GM12878 (cell line): ENCODE data around the gene GPR39. TPM values are rescaled to one million over a fixed set of nuclear protein-coding genes. Genes with fewer than 3 reads are reported as not detected.

Experiments
- ATAC-seq: fragments of 200-7000 bp; cut with Tn5 transposase; 3 replicates; pipeline ENCODE4 v1.9.1; 2020; ENCODE audit warnings: mild to moderate bottlenecking, moderate library complexity
- BruUV-seq: library from RNA; stranded (reverse); fragments of 400-500 nt; replicated peaks from 2 replicates; lab custom pipeline; 2021; lab: Mats Ljungman, UMichigan
- CTCF ChIA-PET: fragments of 300-600 bp; sonication (Branson Sonifier 250); formaldehyde crosslinking; extraction: SDS; loops from one replicate; lab custom pipeline; 2021; ENCODE audit warnings: inconsistent platforms; lab: Yijun Ruan, JAX
- POLR2A ChIA-PET: fragments of 350-600 bp; formaldehyde crosslinking; extraction: SDS; loops from one replicate; lab custom pipeline; 2021; ENCODE audit warnings: inconsistent platforms; lab: Charles Lee
- RAD21 ChIA-PET: fragments of 300-600 bp; sonication (Branson Sonifier 250); formaldehyde crosslinking; loops from one replicate; lab custom pipeline; 2023; ENCODE audit warnings: antibody characterized with exemption; ENCODE audit not compliant: unreplicated experiment; lab: Charles Lee
- SMC1A ChIA-PET: fragments of 300-600 bp; sonication (Branson Sonifier 250); formaldehyde crosslinking; loops from one replicate; lab custom pipeline; 2023; ENCODE audit not compliant: unreplicated experiment, uncharacterized antibody; lab: Charles Lee
- DNase-seq: peaks from one replicate; pipeline ENCODE4 v3.0.0-alpha.2; 2011; ENCODE audit warnings: low read depth, low spot score
- FAIRE-seq: peaks from 3 replicates; lab custom pipeline; 2011; peaks lifted over from hg19 to GRCh38; lab: Jason Lieb, UNC
- H2AFZ ChIP-seq: 2 replicates; pipeline ENCODE4 v1.6.0; 2011; ENCODE audit warnings: low read depth, low read length, control low read depth; ENCODE audit not compliant: control insufficient read depth
- H3K27ac ChIP-seq: 2 replicates; pipeline ENCODE4 v1.5.1; 2011; ENCODE audit warnings: control low read depth; ENCODE audit not compliant: control insufficient read depth, insufficient read depth
- H3K27me3 ChIP-seq, 2 experiments: replicated peaks in 1 of 2; 2 replicates each; pipeline versions ENCODE4 v1.6.0 to v1.6.1; 2011; ENCODE audit warnings: low read length in 1 of 2; ENCODE audit not compliant: control insufficient read depth in 2 of 2, insufficient read depth in 2 of 2
- H3K36me3 ChIP-seq, 2 experiments: 2 replicates each; pipeline ENCODE4 v1.5.1; 2011; ENCODE audit warnings: low read length in 1 of 2; ENCODE audit not compliant: control insufficient read depth in 2 of 2, insufficient read depth in 2 of 2
- H3K4me1 ChIP-seq: 2 replicates; pipeline ENCODE4 v1.6.1; 2011; ENCODE audit warnings: mild to moderate bottlenecking, low read length, moderate library complexity, mixed read lengths; ENCODE audit not compliant: control insufficient read depth, insufficient read depth
- H3K4me2 ChIP-seq: 2 replicates; pipeline ENCODE4 v1.6.0; 2011; ENCODE audit warnings: control low read depth; ENCODE audit not compliant: control insufficient read depth, insufficient read depth
- H3K4me3 ChIP-seq: fragments of 200-600 bp; sonication (generic); 2 replicates; pipeline ENCODE4 v1.5.1; 2016
- H3K79me2 ChIP-seq: 2 replicates; pipeline ENCODE4 v1.6.0; 2011; ENCODE audit warnings: low read length; ENCODE audit not compliant: control insufficient read depth, insufficient read depth
- H3K9ac ChIP-seq: 2 replicates; pipeline ENCODE4 v1.8.0; 2011; ENCODE audit warnings: low read length, control low read depth, mixed read lengths; ENCODE audit not compliant: control insufficient read depth, insufficient read depth
- H3K9me3 ChIP-seq: replicated peaks from 3 replicates; pipeline ENCODE4 v1.5.1; 2011; ENCODE audit warnings: mild to moderate bottlenecking, low read length; ENCODE audit not compliant: control insufficient read depth, insufficient read depth
- H4K20me1 ChIP-seq: 2 replicates; pipeline ENCODE4 v1.6.0; 2011; ENCODE audit not compliant: control insufficient read depth, insufficient read depth
- BHLHE40 ChIP-seq, 2 experiments: fragments of 450-650 bp in 1 of 2; IDR thresholded peaks; 2 replicates each; pipeline ENCODE4 v1.6.1; 2011 to 2017; ENCODE audit warnings: low read depth in 2 of 2, borderline replicate concordance in 1 of 2, improper control_type of control experiment in 1 of 2, low read length in 1 of 2, mild to moderate bottlenecking in 1 of 2
- CEBPB ChIP-seq, 2 experiments: fragments of 150-350 bp in 1 of 2; IDR thresholded peaks; 2 replicates each; pipeline ENCODE4 v1.6.1; 2012 to 2014; ENCODE audit warnings: low read depth in 2 of 2, low read length in 2 of 2, borderline replicate concordance in 1 of 2, inconsistent platforms in 1 of 2
- CEBPZ ChIP-seq: fragments of 150-350 bp; IDR thresholded peaks from 2 replicates; pipeline ENCODE4 v1.6.1; 2016; ENCODE audit warnings: low read depth, low read length
- FOXK2 ChIP-seq: fragments of 450-650 bp; IDR thresholded peaks from 2 replicates; pipeline ENCODE4 v1.6.1; 2017; ENCODE audit warnings: mild to moderate bottlenecking, moderate library complexity
- HDAC2 ChIP-seq: fragments of 200-600 bp; sonication (generic); IDR thresholded peaks from 2 replicates; pipeline ENCODE4 v1.6.1; 2017
- HSF1 ChIP-seq: fragments of 150-350 bp; IDR thresholded peaks from 2 replicates; pipeline ENCODE4 v1.6.1; 2014; ENCODE audit warnings: mild to moderate bottlenecking, low read depth, low read length
- POLR2AphosphoS2 ChIP-seq: IDR thresholded peaks from 2 replicates; pipeline ENCODE4 v1.6.1; 2011; ENCODE audit warnings: low read depth, mild to moderate bottlenecking, low read length, improper control_type of control experiment, moderate library complexity
- POU2F2 ChIP-seq: IDR thresholded peaks from 3 replicates; pipeline ENCODE4 v1.6.1; 2011; ENCODE audit warnings: low read depth, mild to moderate bottlenecking, low read length, borderline replicate concordance
- RELB ChIP-seq: fragments of 450-650 bp; IDR thresholded peaks from 2 replicates; pipeline ENCODE4 v1.6.1; 2017; ENCODE audit warnings: low read depth, mild to moderate bottlenecking, moderate library complexity
- RUNX3 ChIP-seq: IDR thresholded peaks from 2 replicates; pipeline ENCODE4 v1.6.1; 2012; ENCODE audit warnings: low read length, inconsistent platforms
- SP1 ChIP-seq: IDR thresholded peaks from one replicate; pipeline ENCODE4 v1.6.1; 2011; ENCODE audit warnings: low read depth, low read length
- SUPT20H ChIP-seq: IDR thresholded peaks from 2 replicates; pipeline ENCODE4 v1.6.1; 2011; ENCODE audit warnings: low read depth, mild to moderate bottlenecking, low read length, moderate library complexity, borderline replicate concordance; ENCODE audit not compliant: control insufficient read depth
- USF1 ChIP-seq: IDR thresholded peaks from 2 replicates; pipeline ENCODE4 v1.6.1; 2011; ENCODE audit warnings: borderline replicate concordance, low read depth, mild to moderate bottlenecking, moderate library complexity, mixed read lengths, low read length; ENCODE audit not compliant: insufficient read depth; ENCODE audit errors: extremely low read length
- ZBED1 ChIP-seq: IDR thresholded peaks from 2 replicates; pipeline ENCODE4 v1.6.1; 2016; ENCODE audit warnings: borderline replicate concordance
- ZNF207 ChIP-seq: fragments of 450-650 bp; IDR thresholded peaks from 2 replicates; pipeline ENCODE4 v1.6.1; 2014; ENCODE audit warnings: antibody characterized with exemption, mild to moderate bottlenecking, borderline replicate concordance
- WGBS: methylation state at CpG from one replicate; pipeline ENCODE4 v1.1.6; 2016; ENCODE audit warnings: low lambda C conversion rate; ENCODE audit not compliant: insufficient replicate concordance, insufficient coverage; ENCODE audit errors: missing lambda C conversion rate; 5-methylcytosine and 5-hydroxymethylcytosine counted together
- in situ Hi-C: fragments of 300-500 bp; cut with MboI; formaldehyde crosslinking; loops from 9 replicates; pipeline ENCODE4 v1.14.3; 2018; ENCODE audit warnings: mixed read lengths
- intact Hi-C: fragments of 100-400 bp; cut with micrococcal nuclease; formaldehyde crosslinking; loops from one replicate; pipeline ENCODE4 v1.14.2; 2022; ENCODE audit not compliant: unreplicated experiment
- polyA plus RNA-seq, 11 experiments: library from polyadenylated mRNA; depleted of rRNA in 4 of 11; unstranded in 6 of 11; stranded (reverse) in 5 of 11; fragments of >200 nt; fragmentation: Nextera tagmentation in 4 of 11; fragmentation: Illumina TruSeq in 1 of 11; extraction: Ambion mirVana in 4 of 11; extraction: Trizol in 1 of 11; gene quantifications; 1 replicate in 1 of 11; 2 replicates in 10 of 11; pipeline versions ENCODE4 v1.2.1 to v1.2.3, GENCODE V29; 2011 to 2016; ENCODE audit warnings: inconsistent platforms in 2 of 11, missing spikeins in 2 of 11, low read depth in 1 of 11
- total RNA-seq, 4 experiments: library from RNA; depleted of rRNA in 3 of 4; stranded (reverse); fragments of >200 nt in 3 of 4; fragmentation: Illumina TruSeq in 1 of 4; extraction: Trizol in 1 of 4; gene quantifications; 2 replicates each; pipeline versions ENCODE4 v1.2.1 to v1.2.3, GENCODE V29; 2013 to 2021

The GPR39 gene
- total and polyA plus RNA-seq, 10 of the 15 experiments (the other 5 are each of a cell fraction or from before 2014, with no cell fraction given), result 0.05 to 0.23 TPM; not detected in 8

- TF ChIP-seq POLR2AphosphoS2 (no peak), ZNF207 (no peak), RELB (no peak), SUPT20H (no peak)
Measured at GRCh38 chr2:132383956-132384355, 32.6 kb upstream of the GPR39 start (continued).

GRCh38 chr2:132384491-132385151 is 32.0 kb upstream of the GPR39 start:
- WGBS, result 3% methylated on average over 4 of the region's 4 CpGs
- POLR2A ChIA-PET, result no interaction called here
- ATAC-seq, result no peak
- SMC1A ChIA-PET, result no interaction called here
- no peak for DNase-seq
- CTCF ChIA-PET, result no interaction called here
- H3K79me2 ChIP-seq, result no peaks in the 10 kb centered on the region
- H3K27me3 ChIP-seq, result no peaks in the 10 kb centered on the region
- no peaks in the 10 kb centered on the region for H3K4me1 ChIP-seq
- H3K4me2 ChIP-seq, result no peak overlapping the region
- H2AFZ ChIP-seq, result no peak overlapping the region
- no peaks in the 10 kb centered on the region for H4K20me1 ChIP-seq
- BruUV-seq, result no TSS peak
- H3K9ac ChIP-seq, result no peak overlapping the region
- FAIRE-seq, result no peak
- intact Hi-C loops, result no loop called here
- no peaks in the 10 kb centered on the region for H3K36me3 ChIP-seq
- no peaks in the 10 kb centered on the region for H3K9me3 ChIP-seq
- no peak overlapping the region for H3K27ac ChIP-seq
- H3K4me3 ChIP-seq, result no peak overlapping the region
- RAD21 ChIA-PET, result no interaction called here
- in situ Hi-C loops, result no loop called here
- TF ChIP-seq RUNX3 (no peak), FOXK2 (no peak), USF1 (no peak), ZBED1 (no peak), SP1 (no peak), CEBPB (IDR thresholded peaks at IDR 0.05; ENCODE audit: borderline replicate concordance in 1 of 2, low read depth in 2 of 2, low read length in 2 of 2) (no peak), CEBPZ (no peak), HDAC2 (no peak), POU2F2 (no peak), BHLHE40 (IDR thresholded peaks at IDR 0.05; ENCODE audit: borderline replicate concordance in 1 of 2, low read depth in 2 of 2, low read length in 1 of 2) (no peak), HSF1 (no peak)
